ENCODE measurements around the gene PROCA1.

Gene PROCA1

GRCh38 chr17:28707339-28707720 is 4.4 kb downstream of the PROCA1 start:
- no peak for DNase-seq

DNA sequence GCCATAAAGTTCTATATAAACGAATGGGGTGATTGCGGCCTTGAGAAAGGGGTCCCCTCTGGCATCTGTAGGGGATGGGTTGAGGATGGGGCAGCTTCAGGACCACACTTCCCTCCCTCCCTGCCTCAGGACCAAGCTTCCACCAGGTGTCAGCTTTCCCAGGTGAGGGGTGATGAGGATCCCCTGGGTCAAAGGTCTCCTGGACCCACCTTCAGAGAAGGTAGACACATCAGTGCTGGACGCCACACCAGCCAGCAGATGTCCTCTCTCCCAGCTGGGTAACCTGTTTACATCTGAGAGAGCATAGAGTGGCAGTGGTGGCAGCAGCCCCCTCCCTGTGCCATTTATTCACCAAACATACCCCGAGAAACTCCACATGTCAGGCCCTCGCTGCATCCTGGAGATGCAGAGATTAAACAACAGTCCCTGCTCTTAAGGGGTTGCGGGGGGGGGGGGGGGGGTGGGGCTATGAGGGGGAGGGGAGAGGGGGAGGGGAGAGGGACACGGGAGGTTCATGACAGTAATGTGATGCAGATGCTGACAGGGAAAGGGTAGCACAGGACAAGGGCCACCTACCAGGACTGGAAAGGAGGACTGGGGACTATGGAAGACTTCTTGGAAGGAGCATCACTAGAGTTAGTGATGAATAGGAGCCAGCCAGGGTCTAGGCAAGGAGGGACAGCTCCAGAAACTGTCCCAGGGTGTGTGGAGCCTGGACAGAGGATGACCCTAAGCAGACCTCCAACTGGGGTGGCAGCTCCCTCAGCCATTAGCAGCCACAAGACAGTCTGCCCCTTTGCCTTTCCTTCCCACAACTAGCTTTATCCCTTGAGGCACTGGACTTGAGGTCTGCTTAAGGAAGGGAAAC is 5.0 kb downstream of the PROCA1 start:
- DNase-seq: no peak

- no peak for DNase-seq
Measured at GRCh38 chr17:28705728-28706334, 5.9 kb downstream of the PROCA1 start.

DNA sequence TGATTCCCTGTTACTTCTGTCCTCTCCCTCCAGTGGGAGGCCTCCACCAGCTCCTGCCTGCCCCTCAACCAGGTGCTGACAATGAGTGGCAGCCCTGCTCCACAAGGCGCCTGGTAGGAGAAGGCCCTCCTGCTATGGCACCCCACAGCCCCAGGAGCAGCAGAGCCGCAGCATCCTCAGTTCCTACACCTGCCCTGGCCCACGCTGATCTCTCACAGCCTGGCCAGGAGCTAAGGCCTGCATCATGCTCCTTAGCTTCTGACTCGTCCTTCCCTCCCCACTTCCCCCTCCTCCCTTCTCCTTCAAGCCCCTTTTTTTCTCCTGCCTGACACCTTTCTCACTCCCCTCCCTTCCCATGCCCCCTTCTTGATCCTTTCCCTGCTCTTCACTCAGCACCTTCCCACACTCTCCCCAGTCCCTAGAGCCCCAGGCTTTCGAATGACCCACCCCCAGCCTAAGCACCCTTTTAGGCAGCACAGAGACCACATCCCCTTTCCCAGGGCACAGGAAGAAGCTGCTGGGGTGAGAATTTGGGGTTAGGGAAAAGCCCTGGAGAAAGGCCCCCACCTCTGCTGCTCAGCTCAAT is 6.5 kb downstream of the PROCA1 start:
- DNase-seq: no peak

GRCh38 chr17:28704219-28704858 is 7.3 kb downstream of the PROCA1 start:
- DNase-seq: no peak

DNA sequence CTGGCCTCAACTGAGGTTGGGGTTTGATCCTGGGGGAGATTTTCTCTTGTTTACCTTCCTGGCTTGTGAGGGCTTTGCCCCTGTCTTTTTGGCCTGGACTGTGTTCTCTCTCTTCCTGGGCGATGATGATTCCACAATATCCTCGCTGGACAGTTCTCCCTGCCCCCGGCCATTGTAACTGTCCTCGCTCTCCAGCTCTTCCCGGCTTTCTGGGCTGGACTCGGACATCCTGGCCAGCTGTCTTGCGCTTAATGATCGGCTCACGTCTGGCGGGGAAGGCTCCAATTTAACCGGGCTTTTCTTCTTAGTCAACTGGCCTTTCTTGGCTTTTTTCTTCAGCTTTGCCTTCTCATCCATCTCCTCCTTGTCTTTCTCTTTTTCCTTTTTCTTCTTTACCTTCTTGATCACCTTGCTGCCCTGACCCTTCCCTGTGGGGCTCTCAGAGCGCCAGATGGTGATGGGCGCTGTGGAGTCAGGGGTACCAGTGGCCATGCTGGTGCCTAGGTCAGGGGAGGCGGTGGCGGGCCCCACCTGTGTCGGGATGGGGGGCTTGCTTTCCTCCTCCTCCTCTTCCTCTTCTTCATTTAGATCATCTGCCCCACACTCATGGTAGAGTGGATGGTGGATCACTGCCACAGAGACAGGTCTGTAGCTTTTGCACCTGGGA is 8.0 kb downstream of the PROCA1 start:
- no peak for DNase-seq

DNA sequence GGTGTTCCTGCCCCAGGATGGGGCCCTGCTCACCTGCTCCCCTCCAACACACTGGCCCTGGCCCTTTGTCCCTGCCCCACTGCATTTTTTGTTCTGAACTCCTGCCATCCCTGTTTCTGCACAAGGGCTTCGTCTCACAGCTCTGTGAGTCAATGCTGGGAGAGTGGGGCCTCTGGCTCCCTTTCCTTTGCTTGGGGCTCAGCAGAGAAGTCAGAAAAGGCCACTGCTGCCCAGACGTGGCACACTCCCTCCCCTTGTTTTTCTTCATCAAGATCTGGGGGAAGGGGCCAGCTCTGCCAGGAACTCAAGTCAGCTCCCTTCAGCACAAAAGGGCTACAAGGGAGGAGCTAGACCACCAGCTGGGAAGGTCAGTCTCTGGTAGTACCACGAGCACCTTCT is 8.9 kb downstream of the PROCA1 start:
- no peak for DNase-seq

DNA sequence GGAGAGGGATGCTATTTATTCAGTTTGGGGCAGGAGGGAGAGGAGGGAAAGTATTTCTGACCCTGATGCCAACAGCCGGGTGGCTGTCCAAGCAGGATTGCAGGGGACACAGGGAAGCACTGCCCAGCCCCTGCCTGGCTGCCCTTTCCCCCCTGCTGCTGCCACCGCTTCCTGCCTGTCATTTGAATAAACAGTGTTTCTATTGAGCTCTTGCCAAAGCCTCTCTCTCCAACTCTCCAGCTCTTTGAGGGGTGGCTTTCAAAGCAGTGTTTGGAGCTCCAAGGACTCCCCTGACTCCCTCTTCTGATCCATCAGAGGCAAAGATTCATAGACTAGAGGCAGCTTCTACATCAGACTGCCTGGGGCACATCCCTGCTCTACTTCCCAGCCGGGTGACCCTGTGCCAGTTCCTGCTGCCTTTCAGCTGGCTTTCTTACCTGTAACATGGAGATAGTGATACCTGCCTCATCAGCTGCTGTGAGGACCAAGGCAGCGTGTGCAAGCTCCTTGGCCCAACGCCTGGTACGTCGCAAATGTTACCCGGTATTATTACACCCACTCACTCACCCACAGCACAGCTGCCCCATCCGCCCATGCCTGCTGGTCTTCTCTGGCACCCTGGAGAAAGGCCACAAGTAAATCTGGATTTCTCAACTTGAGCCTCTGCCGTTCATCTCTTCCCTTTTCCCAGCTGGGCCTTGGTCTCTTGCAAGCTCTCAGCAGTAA is 9.5 kb downstream of the PROCA1 start:
- no peak for DNase-seq

DNA sequence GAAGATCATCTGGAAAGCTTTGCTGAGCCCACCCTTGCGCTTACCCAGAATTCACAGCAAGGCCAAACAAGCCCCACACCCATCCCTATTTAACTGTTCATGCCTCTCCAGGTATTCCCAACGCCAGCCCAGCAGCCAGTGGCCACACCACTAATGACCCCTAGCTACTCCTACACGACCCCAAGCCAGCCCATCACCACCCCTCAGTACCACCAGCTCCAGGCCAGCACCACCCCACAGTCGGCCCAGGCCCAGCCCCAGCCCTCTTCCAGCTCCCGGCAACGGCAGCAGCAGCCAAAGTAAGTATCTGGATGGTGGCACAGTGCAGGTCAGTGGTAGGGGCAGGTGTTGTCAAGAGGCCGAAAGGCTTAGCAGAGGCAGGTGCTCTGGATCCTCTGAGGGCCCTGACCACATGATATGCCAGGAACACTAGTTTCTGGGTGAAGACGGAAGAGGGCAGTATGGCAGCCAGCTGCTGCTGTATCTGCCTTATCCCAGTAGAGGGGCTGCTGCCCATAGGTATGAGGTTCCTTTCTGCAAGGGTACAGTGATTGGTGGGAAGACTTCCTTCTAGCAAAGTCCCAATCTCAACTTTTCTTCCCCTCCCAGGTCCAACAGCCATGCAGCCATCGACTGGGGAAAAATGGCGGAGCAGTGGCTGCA is 10.7 kb downstream of the PROCA1 start:
- DNase-seq: no peak

- no peak for DNase-seq
Measured at GRCh38 chr17:28700278-28700677, 11.4 kb downstream of the PROCA1 start.

DNA sequence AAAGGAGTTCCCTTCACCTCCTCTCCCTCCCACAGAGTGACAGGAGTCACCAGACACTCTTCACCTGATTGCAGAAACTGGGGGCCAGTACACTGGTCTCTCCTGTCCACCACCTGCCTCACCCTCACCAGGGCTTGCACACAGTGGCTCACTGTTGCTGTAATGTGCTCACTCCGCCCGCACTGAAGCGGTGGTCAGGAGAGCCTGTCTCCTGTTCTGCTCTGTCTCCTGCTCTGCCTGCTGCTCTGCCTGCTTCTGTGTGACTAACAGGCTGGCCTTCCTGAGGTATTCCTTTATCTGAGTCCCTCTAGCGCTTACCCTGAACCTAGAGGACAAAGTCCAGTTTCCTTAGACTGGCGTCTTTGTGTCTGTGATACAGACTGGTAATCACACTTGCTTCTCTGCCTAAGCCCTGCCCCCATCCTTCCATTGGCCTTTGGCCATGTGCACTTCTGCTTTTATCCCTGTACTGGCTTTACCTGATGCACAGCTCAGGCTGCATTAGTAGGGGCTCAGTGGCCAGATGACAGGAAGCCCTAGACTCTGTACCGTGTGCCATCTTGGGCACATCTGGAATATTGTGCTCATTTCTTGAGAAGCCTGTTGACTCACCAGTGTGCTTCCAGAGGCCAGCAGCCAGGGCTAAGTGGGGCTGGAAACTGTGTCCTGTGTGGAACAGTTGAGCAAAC is 13.3 kb downstream of the PROCA1 start:
- DNase-seq: no peak

GRCh38 chr17:28693869-28694268 is 17.8 kb downstream of the PROCA1 start:
- DNase-seq: no peak

GRCh38 chr17:28689011-28689410 is 22.7 kb downstream of the PROCA1 start:
- DNase-seq: no peak

GRCh38 chr17:28688481-28688880 is 23.2 kb downstream of the PROCA1 start:
- no peak for DNase-seq

- no peak for DNase-seq
Measured at GRCh38 chr17:28686296-28686695, 25.4 kb downstream of the PROCA1 start.

DNA sequence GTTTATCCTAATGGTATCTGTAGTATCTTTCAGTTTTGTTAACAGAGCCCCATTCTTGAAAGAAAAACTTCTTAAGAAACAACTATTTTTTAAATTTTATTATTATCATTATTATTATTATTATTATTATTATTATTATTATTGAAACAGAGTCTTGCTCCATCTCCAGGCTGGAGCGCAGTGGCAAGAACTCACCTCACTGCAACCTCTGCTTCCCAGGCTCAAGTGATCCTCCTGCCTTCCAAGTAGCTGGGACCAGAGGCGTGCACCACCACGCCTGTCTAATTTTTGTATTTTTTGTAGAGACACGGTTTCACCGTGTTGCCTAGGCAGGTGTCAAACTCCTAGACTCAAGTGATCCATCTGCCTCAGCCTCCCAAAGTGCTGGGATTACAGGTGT is 26.3 kb downstream of the PROCA1 start:
- DNase-seq: no peak

- DNase-seq: peak; percentile 29
Measured at GRCh38 chr17:28684963-28685362, 26.7 kb downstream of the PROCA1 start.

DNA sequence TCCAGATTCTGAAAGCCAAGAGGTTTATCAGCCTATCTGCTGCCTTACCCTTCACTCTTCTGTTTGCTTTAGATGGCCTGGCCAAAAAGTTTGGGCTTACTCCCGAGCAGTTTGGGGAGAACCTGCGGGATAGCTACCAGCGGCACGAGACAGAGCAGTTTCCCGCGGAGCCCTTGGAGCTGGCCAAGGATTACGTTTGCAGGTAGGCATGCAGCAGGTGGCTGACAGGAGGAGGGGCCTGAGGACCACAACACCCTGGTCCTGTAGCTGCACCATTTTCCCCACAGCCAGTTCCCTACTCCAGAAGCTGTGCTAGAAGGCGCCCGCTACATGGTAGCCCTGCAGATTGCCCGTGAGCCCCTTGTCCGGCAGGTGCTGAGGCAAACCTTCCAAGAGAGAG is 29.0 kb downstream of the PROCA1 start:
- DNase-seq: no peak

- no peak for DNase-seq
Measured at GRCh38 chr17:28675980-28676379, 35.7 kb downstream of the PROCA1 start.

DNA sequence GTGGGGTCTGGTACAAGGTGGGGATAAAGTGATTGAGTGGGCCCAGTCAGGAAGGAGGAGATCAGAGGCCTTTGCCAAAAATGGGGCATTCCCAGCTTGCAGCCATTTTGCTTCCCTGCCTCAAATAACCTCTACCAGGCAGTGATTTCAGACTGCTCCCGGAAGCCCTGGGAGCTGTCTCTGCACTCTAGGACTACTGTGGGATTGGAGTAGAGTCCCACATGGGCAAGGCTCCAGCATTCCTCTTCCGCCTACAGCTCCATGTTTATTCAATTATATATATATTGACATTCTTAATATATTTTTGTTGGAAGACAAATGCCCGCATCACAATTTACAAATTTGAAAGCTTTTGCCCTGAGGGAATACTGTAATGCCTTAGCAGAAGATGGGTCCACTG is 36.2 kb downstream of the PROCA1 start:
- no peak for DNase-seq

GRCh38 chr17:28669918-28670317 is 41.8 kb downstream of the PROCA1 start:
- DNase-seq: no peak
